HFFc6 (cell line): ENCODE measurements around the gene ZNF804A. TPM values are rescaled to one million over a fixed set of nuclear protein-coding genes. Genes with fewer than 3 reads are reported as not detected.

ENCODE experiments used
- DNase-seq: peaks from one replicate; pipeline ENCODE4 v3.0.0-alpha.2; 2018
- H3K27ac Mint-ChIP-seq: 2 replicates; pipeline ENCODE4 v1.8.0; 2020; ENCODE audit warnings: mild to moderate bottlenecking, mixed read lengths
- H3K27me3 Mint-ChIP-seq: 2 replicates; pipeline ENCODE4 v1.8.0; 2021; ENCODE audit warnings: mild to moderate bottlenecking, moderate library complexity, mixed read lengths; ENCODE audit not compliant: insufficient read depth
- H3K36me3 Mint-ChIP-seq: 2 replicates; pipeline ENCODE4 v1.8.0; 2021; ENCODE audit warnings: low read depth, mixed read lengths
- H3K4me1 Mint-ChIP-seq: 2 replicates; pipeline ENCODE4 v1.8.0; 2020; ENCODE audit warnings: low read depth, mixed read lengths
- H3K4me3 Mint-ChIP-seq: 2 replicates; pipeline ENCODE4 v1.8.0; 2020; ENCODE audit warnings: mild to moderate bottlenecking, moderate library complexity, mixed read lengths
- H3K9me3 Mint-ChIP-seq: 2 replicates; pipeline ENCODE4 v1.8.0; 2020; ENCODE audit warnings: mild to moderate bottlenecking, mixed read lengths
- CTCF ChIP-seq: fragments of 200-600 bp; sonication (generic); IDR thresholded peaks from 2 replicates; pipeline ENCODE4 v1.5.0; 2021; ENCODE audit warnings: antibody characterized with exemption, mild to moderate bottlenecking
- total RNA-seq, 6 experiments: library from RNA; stranded (reverse); fragmentation: NEBNext Ultra II Directional; extraction: Animal tissue kit (Norgen Biotek cat#: 25700); gene quantifications; 2 replicates in 1 of 6; 3 replicates in 5 of 6; pipeline ENCODE4 v1.2.3, GENCODE V29; 2021

ZNF804A gene
- total RNA-seq, 6 experiments from 2014 or later, result 0.03 to 0.13 (median 0.05) TPM; not detected in 1

GRCh38 chr2:184683911-184684310 is 85.6 kb downstream of the ZNF804A start:
- no peak overlapping the region for H3K4me3 Mint-ChIP-seq
- peaks cover 41% of the 10 kb centered on the region for H3K9me3 Mint-ChIP-seq
- DNase-seq, result no peak
- no peaks in the 10 kb centered on the region for H3K36me3 Mint-ChIP-seq
- TF ChIP-seq CTCF, result no peak
- no peaks in the 10 kb centered on the region for H3K4me1 Mint-ChIP-seq
- no peak overlapping the region for H3K27ac Mint-ChIP-seq
- peaks cover 2% of the 10 kb centered on the region; the same call in 1 of the 2 replicates for H3K27me3 Mint-ChIP-seq

- DNase-seq, result no peak
- no peak for TF ChIP-seq CTCF
- Mint-ChIP-seq H3K36me3 (no peaks in the 10 kb centered on the region), H3K4me1 (no peaks in the 10 kb centered on the region), H3K9me3 (peaks cover 28% of the 10 kb centered on the region), H3K4me3 (no peak overlapping the region), H3K27ac (no peak overlapping the region), H3K27me3 (peaks cover 2% of the 10 kb centered on the region; the same call in 1 of the 2 replicates)
Measured at GRCh38 chr2:184685999-184686841, 87.9 kb downstream of the ZNF804A start.

- Mint-ChIP-seq H3K4me3 (no peak overlapping the region), H3K27ac (no peak overlapping the region), H3K4me1 (no peaks in the 10 kb centered on the region), H3K36me3 (no peaks in the 10 kb centered on the region), H3K9me3 (peaks cover 17% of the 10 kb centered on the region), H3K27me3 (peaks cover 2% of the 10 kb centered on the region; the same call in 1 of the 2 replicates)
- no peak for DNase-seq
- no peak for TF ChIP-seq CTCF
Measured at GRCh38 chr2:184689638-184690037, 91.3 kb downstream of the ZNF804A start.

- Mint-ChIP-seq H3K4me3 (no peak overlapping the region), H3K9me3 (peaks cover 9% of the 10 kb centered on the region), H3K4me1 (no peaks in the 10 kb centered on the region), H3K27me3 (peaks cover 2% of the 10 kb centered on the region; the same call in 1 of the 2 replicates), H3K27ac (no peak overlapping the region), H3K36me3 (no peaks in the 10 kb centered on the region)
- DNase-seq, result no peak
- TF ChIP-seq CTCF, result no peak
Measured at GRCh38 chr2:184692141-184692734, 93.9 kb downstream of the ZNF804A start.

GRCh38 chr2:184696644-184697043 is 98.3 kb downstream of the ZNF804A start:
- no peak overlapping the region for H3K4me3 Mint-ChIP-seq
- no peak overlapping the region for H3K27ac Mint-ChIP-seq
- no peak for DNase-seq
- H3K36me3 Mint-ChIP-seq, result no peaks in the 10 kb centered on the region
- no peaks in the 10 kb centered on the region for H3K27me3 Mint-ChIP-seq
- H3K4me1 Mint-ChIP-seq, result no peaks in the 10 kb centered on the region
- H3K9me3 Mint-ChIP-seq, result peaks cover 7% of the 10 kb centered on the region; the same call in 1 of the 2 replicates
- TF ChIP-seq CTCF, result no peak
